NCI-H1436 (cell line): ENCODE data around the gene PGA3.
"Not testable (repeated sequence)": the region's sequence is repeated elsewhere in the genome, so short reads cannot be mapped to it uniquely, and the experiment has no call there.

Experiments
- DNase-seq: peaks from one replicate; lab custom pipeline; 2025; lab: John Stamatoyannopoulos, UW

PGA3 gene

DNA sequence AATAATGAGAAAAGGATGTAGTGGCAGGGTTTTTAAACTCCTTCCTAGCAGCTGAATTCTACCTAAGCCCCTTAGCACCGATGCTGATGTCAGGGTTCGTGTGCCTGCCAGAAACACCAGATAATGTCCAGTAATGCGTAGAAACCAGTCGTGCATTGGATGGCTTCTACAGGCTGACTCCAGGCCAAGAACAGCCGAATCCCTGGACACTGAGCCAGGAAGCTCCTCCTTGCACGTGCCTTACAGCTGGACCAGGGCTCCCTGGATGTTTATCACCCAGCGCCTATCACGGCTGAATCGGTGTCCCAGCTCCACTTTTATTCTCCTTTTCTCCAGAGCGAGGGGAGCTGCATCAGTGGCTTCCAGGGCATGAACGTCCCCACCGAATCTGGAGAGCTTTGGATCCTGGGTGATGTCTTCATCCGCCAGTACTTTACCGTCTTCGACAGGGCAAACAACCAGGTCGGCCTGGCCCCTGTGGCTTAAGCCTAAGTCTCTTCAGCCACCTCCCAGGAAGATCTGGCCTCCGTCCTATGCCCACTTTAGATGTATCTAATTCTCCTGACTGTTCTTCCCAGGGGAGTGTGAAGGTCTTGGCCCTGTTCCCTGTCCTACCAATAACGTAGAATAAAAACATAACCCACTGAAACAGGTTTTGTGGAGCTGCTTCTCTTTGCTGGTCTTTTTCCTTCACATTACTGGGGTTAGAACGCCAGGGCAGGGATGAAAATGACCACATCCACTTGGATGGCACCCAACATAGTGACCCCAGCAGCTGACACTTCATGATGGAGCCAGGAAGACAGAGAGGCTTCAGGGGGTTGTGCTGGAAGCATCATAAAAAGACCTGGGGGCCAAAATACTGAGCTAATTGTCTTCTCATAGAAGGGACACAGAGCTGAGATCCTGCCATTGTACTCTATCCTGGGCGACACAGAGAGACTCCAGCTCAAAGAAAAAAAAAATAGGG, 47.8 kb downstream of the PGA3 start:
- DNase-seq, result not testable (repeated sequence)

GRCh38 chr11:61252332-61252731, 49.0 kb downstream of the PGA3 start:
- DNase-seq, result not testable (repeated sequence)

DNA sequence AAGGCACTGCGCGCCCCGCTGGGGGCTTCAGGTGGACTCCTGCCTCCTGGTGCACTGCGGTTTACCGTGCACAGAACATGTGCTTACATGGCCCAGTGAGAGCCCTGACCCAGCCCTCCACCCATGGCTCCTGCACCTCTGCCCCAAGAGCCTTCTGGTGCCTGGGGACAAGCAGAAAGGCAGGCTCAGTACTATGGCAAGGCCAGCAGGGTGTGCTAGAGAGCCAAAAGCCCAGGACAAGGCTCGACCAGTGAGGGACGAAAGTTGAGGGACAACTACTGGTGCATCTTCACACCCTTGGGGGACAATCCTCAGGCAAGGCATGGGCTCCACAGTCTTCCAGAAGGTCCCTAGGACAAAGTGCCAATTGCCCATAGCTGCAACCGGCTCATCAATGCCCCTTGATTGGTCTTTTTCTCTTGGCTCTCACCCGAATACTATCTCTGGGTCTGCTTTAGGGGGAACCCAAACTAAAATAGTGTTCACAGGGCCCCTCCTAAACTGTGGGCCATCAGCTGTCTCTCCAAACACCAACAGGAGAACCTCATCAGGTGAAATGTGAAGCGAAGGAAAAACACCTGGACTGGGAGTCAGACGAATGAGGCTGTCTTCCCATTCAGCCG, 51.2 kb downstream of the PGA3 start:
- peak; percentile 10 for DNase-seq

DNA sequence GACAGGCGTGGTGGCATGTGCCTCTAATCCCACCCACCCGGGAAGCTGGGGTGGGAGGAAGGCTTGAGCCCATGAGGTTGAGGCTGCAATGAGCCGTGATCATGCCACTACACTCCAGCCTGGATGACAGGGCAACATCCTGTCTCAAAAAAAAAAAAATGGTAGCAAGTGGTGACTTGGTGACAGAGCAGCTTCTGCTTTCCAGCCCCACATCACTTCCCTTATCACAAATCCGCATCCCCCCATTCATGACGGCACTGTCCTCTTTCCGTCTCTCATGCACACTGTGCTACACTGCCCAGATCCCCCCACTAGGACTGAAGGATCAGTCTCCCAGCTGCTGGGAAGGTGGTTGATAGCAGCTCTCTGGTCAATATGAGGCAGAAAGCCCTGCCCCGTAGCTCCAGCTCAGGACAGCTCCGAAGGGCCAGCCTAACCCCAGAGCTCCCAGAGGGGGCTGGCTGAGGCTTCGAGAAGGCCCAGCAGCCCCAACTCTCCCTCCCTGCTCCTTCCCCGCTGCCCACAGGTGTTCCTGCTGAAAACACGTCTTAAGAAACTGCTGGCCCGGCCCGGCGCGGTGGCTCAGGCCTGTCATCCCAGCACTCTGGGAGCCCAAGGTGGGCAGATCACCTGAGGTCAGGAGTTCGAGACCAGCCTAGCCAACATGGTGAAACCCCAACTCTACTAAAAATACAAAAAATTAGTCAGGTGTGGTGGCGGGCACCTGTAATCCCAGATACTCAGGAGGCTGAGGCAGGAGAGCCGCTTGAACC, 53.6 kb downstream of the PGA3 start:
- no peak for DNase-seq

- DNase-seq, result no peak
These were observed 55.2 kb downstream of the PGA3 start for GRCh38 chr11:61258546-61258945.

GRCh38 chr11:61259363-61259762, 56.0 kb downstream of the PGA3 start:
- DNase-seq, result no peak
